Body of pancreas (tissue), 4 donors: ENCODE results near the gene RABGGTB.

Source experiments
- POLR2A ChIP-seq, 3 donors: fragments of 450-650 bp; IDR thresholded peaks; one replicate each; pipeline ENCODE4 v1.6.1; 2016; ENCODE audit warnings: antibody characterized with exemption in 3 of 3, mild to moderate bottlenecking in 2 of 3
- TF ChIP-seq, protein P1 (sequence below), 7 experiments: fragments of 450-650 bp in 4 of 7; fragments of 200-600 bp in 3 of 7; sonication (generic) in 3 of 7; IDR thresholded peaks; one replicate each; pipeline ENCODE4 v1.5.1; 2016 to 2019; ENCODE audit warnings: antibody characterized with exemption in 7 of 7

DNA sequence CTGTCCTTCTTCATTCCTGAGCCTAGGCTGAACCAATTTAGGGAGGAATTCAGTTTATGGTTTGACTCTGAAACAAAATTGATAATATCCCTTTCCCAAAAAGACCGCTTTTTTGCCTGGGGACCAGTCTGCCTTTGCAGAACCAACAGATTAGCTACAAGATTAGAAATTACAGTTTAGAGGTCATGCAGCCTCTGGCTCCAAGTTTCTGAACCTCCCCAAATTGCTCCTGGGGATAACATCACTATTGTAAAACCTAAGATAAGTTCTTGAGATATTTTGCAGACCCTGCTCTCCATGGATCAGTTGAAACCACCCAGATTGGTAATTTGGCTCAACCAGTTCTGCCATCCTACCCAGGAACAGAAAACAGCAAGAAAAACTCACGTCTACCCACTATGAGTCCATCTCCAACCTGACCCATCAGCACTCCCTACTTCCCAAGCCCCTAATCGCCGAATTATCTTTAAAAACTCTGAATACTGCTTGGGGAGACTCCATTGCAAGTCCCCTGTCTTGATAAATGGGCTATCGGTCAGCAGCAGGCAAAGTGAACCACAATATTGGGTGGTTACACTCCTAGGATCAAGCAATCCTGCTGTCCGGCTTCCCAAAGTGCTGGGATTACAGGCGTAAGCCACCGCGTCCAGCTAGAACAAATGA, 605 bp upstream of the RABGGTB start:
- TF ChIP-seq, protein P1, sequence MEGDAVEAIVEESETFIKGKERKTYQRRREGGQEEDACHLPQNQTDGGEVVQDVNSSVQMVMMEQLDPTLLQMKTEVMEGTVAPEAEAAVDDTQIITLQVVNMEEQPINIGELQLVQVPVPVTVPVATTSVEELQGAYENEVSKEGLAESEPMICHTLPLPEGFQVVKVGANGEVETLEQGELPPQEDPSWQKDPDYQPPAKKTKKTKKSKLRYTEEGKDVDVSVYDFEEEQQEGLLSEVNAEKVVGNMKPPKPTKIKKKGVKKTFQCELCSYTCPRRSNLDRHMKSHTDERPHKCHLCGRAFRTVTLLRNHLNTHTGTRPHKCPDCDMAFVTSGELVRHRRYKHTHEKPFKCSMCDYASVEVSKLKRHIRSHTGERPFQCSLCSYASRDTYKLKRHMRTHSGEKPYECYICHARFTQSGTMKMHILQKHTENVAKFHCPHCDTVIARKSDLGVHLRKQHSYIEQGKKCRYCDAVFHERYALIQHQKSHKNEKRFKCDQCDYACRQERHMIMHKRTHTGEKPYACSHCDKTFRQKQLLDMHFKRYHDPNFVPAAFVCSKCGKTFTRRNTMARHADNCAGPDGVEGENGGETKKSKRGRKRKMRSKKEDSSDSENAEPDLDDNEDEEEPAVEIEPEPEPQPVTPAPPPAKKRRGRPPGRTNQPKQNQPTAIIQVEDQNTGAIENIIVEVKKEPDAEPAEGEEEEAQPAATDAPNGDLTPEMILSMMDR (IDR thresholded peaks at IDR 0.05), result no peak
- no peak for TF ChIP-seq POLR2A (IDR thresholded peaks at IDR 0.05)
